ENCODE data around the gene DLL1.

Gene DLL1

DNA sequence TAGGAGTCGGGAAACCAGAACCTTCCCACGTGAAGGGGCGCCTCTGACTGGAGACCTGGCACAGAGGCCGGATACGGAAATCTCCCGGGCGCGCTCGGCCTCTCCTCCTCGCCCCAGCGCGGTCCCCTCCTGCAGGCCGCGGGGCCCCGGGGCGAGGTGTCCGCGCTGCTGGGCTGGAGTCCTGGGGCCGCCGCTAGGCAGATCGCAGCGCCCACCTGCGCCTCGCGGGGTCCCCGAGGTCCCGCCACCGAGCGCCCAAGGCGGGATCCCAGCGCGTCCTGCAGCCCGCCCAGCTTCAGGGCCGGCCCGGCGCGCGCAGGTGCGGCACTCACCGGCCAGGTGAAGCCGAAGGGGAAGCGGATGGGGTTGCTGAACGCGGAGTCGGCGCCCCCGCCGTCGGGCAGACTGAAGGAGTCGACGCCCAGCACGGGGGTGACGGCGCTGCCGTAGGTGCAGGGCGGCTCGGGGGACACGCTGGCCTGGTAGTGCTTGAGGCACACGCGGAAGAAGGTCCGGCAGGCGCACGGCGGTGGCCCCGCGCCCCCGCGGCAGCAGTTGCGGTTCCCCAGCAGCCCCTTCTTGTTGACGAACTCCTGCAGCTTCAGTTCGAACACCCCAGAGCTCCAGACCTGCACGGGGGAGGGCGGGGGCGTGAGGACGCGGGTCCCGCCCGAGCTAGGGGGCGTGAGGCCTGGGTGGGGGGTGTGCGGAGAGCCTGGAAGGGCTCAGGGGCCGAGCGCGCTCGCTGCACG is 1.5 kb downstream of the DLL1 start:
- Histone ChIP-seq H3K9me3 (no peaks in the 10 kb centered on the region), H3K4me1 (peaks cover 11% of the 10 kb centered on the region; the same call in 1 of the 2 replicates), H3K27me3 (peaks cover 72% of the 10 kb centered on the region), H3K36me3 (no peaks in the 10 kb centered on the region), H3K4me3 (ENCODE audit: low read depth, low read length) (no peak overlapping the region; the same call in 1 of the 2 replicates)
- DNase-seq: no peak
- TF ChIP-seq, protein P1, sequence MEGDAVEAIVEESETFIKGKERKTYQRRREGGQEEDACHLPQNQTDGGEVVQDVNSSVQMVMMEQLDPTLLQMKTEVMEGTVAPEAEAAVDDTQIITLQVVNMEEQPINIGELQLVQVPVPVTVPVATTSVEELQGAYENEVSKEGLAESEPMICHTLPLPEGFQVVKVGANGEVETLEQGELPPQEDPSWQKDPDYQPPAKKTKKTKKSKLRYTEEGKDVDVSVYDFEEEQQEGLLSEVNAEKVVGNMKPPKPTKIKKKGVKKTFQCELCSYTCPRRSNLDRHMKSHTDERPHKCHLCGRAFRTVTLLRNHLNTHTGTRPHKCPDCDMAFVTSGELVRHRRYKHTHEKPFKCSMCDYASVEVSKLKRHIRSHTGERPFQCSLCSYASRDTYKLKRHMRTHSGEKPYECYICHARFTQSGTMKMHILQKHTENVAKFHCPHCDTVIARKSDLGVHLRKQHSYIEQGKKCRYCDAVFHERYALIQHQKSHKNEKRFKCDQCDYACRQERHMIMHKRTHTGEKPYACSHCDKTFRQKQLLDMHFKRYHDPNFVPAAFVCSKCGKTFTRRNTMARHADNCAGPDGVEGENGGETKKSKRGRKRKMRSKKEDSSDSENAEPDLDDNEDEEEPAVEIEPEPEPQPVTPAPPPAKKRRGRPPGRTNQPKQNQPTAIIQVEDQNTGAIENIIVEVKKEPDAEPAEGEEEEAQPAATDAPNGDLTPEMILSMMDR (IDR thresholded peaks at IDR 0.05; ENCODE audit: low read depth, low read length): no peak

DNA sequence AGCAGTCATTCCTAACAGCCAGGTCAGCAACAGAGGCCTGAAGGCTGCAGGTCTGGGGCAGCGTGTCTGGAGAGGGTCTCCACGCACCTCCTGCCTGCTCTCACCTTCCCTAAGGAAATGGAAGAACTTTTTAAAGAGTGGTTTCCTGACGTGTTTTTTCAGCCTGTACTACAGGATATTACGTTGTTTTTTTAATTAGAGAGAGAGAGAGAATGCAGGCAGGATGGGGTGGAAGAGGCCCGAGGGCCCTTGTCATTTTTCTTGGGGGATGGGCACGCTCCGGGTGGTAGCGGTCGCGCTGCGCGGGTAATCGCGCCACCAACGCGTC is 2.1 kb downstream of the DLL1 start:
- Histone ChIP-seq H3K9me3 (no peaks in the 10 kb centered on the region), H3K36me3 (no peaks in the 10 kb centered on the region), H3K4me1 (peaks cover 11% of the 10 kb centered on the region; the same call in 1 of the 2 replicates), H3K27me3 (peaks cover 66% of the 10 kb centered on the region), H3K4me3 (ENCODE audit: low read depth, low read length) (no peak overlapping the region)
- TF ChIP-seq, protein P1 (IDR thresholded peaks at IDR 0.05; ENCODE audit: low read depth, low read length): no peak
- no peak for DNase-seq

DNA sequence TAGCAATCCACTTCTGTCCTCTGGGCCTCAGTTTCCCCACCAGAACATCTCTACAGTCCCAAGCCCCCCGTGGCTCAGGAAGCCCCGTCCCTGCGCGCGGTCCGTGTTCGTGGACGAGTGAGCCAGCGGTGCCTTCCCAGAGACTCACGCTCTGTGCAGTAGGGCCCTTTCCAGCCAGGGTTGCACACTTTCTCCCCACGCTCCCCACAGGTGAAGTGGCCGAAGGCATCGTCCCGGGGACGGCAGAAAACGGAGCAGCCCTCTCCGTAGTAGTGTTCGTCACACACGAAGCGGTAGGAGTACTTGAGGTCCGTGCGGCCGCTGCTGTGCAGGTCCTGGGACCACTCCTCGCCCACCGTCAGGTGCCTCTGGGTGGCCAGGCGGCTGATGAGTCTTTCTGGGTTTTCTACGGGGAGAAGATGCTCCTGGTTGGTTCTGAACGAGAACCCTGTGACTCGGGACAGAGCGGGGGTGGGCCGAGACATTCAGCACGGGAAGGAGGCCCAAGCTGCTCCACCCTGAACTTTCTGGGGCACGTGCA is 2.7 kb downstream of the DLL1 start:
- H3K4me3 ChIP-seq (ENCODE audit: low read depth, low read length): no peak overlapping the region
- peaks cover 11% of the 10 kb centered on the region; the same call in 1 of the 2 replicates for H3K4me1 ChIP-seq
- H3K9me3 ChIP-seq: no peaks in the 10 kb centered on the region
- H3K36me3 ChIP-seq: no peaks in the 10 kb centered on the region
- TF ChIP-seq, protein P1 (IDR thresholded peaks at IDR 0.05; ENCODE audit: low read depth, low read length): no peak
- no peak for DNase-seq
- H3K27me3 ChIP-seq: peaks cover 60% of the 10 kb centered on the region

DNA sequence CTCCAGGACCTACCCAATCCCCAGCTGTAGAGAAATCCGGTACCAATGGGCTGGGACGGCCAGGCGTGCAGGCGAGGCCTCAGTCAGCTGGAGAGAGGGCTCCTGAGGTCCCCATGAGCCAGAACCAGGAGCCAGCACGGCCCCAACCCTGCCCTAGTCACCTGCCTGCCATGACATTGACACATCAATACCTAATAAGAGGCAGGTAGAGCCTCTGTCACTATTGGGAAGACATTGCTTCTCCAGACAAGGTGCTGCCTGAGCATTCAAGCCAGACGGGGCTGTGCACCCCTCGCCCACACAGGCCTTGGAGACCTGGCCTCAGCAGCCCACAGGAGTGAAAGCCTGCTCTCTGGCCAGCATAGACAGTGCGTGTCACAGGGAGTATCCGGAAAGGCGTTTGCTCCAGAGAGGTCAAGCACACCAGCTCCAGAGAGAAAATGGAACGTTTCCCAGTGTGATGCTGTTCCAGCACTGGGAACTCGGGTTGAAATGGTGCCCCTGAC is 3.5 kb downstream of the DLL1 start:
- no peak for DNase-seq
- Histone ChIP-seq H3K4me3 (ENCODE audit: low read depth, low read length) (no peak overlapping the region), H3K4me1 (peaks cover 9% of the 10 kb centered on the region; the same call in 1 of the 2 replicates), H3K36me3 (no peaks in the 10 kb centered on the region), H3K9me3 (no peaks in the 10 kb centered on the region), H3K27me3 (peaks cover 53% of the 10 kb centered on the region)
- TF ChIP-seq, protein P1 (IDR thresholded peaks at IDR 0.05; ENCODE audit: low read depth, low read length): no peak

DNA sequence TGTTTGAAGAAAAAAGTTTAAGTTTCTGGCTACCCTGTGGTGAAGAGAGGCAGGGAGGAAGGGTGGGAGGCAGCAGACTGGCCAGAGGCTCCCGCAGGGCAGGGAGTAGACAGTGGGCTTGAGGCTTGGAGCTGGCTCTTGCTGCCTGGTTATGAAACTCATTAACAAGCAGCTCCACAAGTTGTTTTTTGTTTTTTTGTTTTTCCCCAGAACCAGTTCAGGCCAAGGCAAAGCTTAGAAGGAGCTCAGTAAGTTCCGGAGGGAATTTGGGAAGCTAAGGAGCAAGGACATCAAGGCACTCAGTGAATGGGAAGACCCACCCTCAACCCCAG is 4.0 kb downstream of the DLL1 start:
- Histone ChIP-seq H3K9me3 (no peaks in the 10 kb centered on the region), H3K4me1 (peaks cover 8% of the 10 kb centered on the region; the same call in 1 of the 2 replicates), H3K36me3 (no peaks in the 10 kb centered on the region), H3K4me3 (ENCODE audit: low read depth, low read length) (peak overlapping the region; percentile 20; the same call in 1 of the 2 replicates), H3K27me3 (peaks cover 47% of the 10 kb centered on the region)
- TF ChIP-seq, protein P1 (IDR thresholded peaks at IDR 0.05; ENCODE audit: low read depth, low read length): no peak
- no peak for DNase-seq

Measured in BE2C (cell line).